Nephron (organoid): ENCODE data around the gene ACACB.

Experiments
- H3K27ac Mint-ChIP-seq, 3 experiments: 2 replicates each; pipeline ENCODE4 v1.8.0; 2020; ENCODE audit warnings: mixed read lengths in 3 of 3, mild to moderate bottlenecking in 2 of 3, moderate library complexity in 1 of 3
- H3K27me3 Mint-ChIP-seq: 2 replicates; pipeline ENCODE4 v1.8.0; 2021; ENCODE audit warnings: low read depth, mild to moderate bottlenecking, moderate library complexity, mixed read lengths
- H3K36me3 Mint-ChIP-seq: 2 replicates; pipeline ENCODE4 v1.8.0; 2020; ENCODE audit warnings: low read depth, mixed read lengths
- H3K4me1 Mint-ChIP-seq: 2 replicates; pipeline ENCODE4 v1.8.0; 2020; ENCODE audit warnings: mixed read lengths
- H3K4me3 Mint-ChIP-seq, 3 experiments: 2 replicates each; pipeline ENCODE4 v1.8.0; 2020; ENCODE audit warnings: mild to moderate bottlenecking in 3 of 3, mixed read lengths in 3 of 3, moderate library complexity in 2 of 3
- H3K9me3 Mint-ChIP-seq: 2 replicates; pipeline ENCODE4 v1.8.0; 2020; ENCODE audit warnings: mixed read lengths
- TF ChIP-seq, protein P1 (sequence below), 3 experiments: fragments of 200-600 bp; sonication (generic); IDR thresholded peaks; one replicate each; pipeline ENCODE4 v1.5.0; 2021; ENCODE audit warnings: antibody characterized with exemption in 3 of 3; ENCODE audit not compliant: unreplicated experiment in 3 of 3

The ACACB gene

GRCh38 chr12:109201496-109201885 lies 85.1 kb downstream of the ACACB start:
- Mint-ChIP-seq H3K4me1 (no peaks in the 10 kb centered on the region), H3K27ac (no peak overlapping the region), H3K9me3 (no peaks in the 10 kb centered on the region), H3K4me3 (no peak overlapping the region), H3K36me3 (peaks cover 50% of the 10 kb centered on the region), H3K27me3 (peaks cover 4% of the 10 kb centered on the region)
- TF ChIP-seq, protein P1, sequence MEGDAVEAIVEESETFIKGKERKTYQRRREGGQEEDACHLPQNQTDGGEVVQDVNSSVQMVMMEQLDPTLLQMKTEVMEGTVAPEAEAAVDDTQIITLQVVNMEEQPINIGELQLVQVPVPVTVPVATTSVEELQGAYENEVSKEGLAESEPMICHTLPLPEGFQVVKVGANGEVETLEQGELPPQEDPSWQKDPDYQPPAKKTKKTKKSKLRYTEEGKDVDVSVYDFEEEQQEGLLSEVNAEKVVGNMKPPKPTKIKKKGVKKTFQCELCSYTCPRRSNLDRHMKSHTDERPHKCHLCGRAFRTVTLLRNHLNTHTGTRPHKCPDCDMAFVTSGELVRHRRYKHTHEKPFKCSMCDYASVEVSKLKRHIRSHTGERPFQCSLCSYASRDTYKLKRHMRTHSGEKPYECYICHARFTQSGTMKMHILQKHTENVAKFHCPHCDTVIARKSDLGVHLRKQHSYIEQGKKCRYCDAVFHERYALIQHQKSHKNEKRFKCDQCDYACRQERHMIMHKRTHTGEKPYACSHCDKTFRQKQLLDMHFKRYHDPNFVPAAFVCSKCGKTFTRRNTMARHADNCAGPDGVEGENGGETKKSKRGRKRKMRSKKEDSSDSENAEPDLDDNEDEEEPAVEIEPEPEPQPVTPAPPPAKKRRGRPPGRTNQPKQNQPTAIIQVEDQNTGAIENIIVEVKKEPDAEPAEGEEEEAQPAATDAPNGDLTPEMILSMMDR (IDR thresholded peaks at IDR 0.05; ENCODE audit: unreplicated experiment in 3 of 3) = no peak

DNA sequence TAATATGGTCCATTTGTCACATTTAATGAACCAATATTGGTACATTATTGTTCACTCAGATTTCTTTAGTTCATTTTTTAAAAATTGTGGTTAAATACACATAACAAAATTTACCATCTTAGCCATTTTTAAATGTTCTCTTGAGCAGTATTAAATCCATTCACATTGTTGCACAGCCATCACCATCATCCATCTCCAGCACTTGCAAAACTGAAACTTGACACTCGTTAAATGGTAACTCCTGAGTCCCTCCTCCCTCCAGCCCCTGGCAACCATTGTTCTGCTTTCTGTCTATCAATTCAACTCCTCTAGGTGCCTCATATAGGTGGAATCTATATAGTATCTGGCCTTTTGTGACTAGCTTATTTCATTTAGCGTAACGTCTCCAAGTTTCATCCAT lies 86.4 kb downstream of the ACACB start:
- Mint-ChIP-seq H3K9me3 (no peaks in the 10 kb centered on the region), H3K36me3 (peaks cover 44% of the 10 kb centered on the region), H3K27ac (no peak overlapping the region), H3K4me3 (no peak overlapping the region), H3K27me3 (peaks cover 4% of the 10 kb centered on the region), H3K4me1 (no peaks in the 10 kb centered on the region)
- TF ChIP-seq, protein P1 (IDR thresholded peaks at IDR 0.05; ENCODE audit: unreplicated experiment in 3 of 3) = no peak

DNA sequence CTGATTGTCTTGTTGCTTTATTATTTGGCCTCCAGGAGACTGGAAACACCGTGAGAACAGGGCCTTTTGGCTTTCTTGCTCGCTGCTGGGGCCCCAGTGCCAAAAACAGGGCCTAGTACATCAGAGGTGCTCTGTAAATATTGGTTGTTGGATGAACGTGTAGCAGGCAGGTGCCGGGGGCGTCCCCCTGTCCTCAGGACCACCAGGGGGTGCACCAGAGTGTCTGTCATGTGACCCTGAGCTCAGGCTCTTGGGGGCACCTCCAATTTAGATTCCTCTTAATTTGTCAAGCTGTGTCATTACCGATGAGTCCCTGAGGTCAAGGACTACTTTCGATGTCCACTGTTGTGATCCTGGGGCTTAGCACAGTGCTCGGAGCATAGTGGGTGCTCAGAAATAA lies 87.1 kb downstream of the ACACB start:
- Mint-ChIP-seq H3K9me3 (no peaks in the 10 kb centered on the region), H3K27me3 (peaks cover 4% of the 10 kb centered on the region), H3K4me1 (no peaks in the 10 kb centered on the region), H3K36me3 (peaks cover 46% of the 10 kb centered on the region), H3K4me3 (no peak overlapping the region), H3K27ac (no peak overlapping the region)
- TF ChIP-seq, protein P1 (IDR thresholded peaks at IDR 0.05; ENCODE audit: unreplicated experiment in 3 of 3) = no peak

DNA sequence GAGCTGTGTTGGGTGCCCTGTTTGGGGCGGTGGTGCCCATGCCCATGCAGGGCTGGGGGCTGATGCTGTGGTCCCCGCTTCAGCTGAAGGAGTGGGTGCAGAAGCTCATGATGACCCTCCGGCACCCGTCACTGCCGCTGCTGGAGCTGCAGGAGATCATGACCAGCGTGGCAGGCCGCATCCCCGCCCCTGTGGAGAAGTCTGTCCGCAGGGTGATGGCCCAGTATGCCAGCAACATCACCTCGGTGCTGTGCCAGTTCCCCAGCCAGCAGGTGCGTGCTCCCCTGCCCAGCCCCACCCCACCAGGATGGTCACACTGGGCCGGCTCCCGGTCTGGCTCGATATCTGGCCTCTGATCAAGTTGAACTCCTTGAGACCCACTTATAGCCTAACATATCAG lies 92.7 kb downstream of the ACACB start:
- H3K4me3 Mint-ChIP-seq = no peak overlapping the region
- H3K27me3 Mint-ChIP-seq = no peaks in the 10 kb centered on the region
- H3K9me3 Mint-ChIP-seq = no peaks in the 10 kb centered on the region
- H3K36me3 Mint-ChIP-seq = peaks cover 32% of the 10 kb centered on the region
- no peak overlapping the region for H3K27ac Mint-ChIP-seq
- TF ChIP-seq, protein P1 (IDR thresholded peaks at IDR 0.05; ENCODE audit: unreplicated experiment in 3 of 3) = no peak
- no peaks in the 10 kb centered on the region for H3K4me1 Mint-ChIP-seq

GRCh38 chr12:109212460-109213115 lies 96.2 kb downstream of the ACACB start:
- peaks cover 25% of the 10 kb centered on the region for H3K36me3 Mint-ChIP-seq
- no peak overlapping the region for H3K4me3 Mint-ChIP-seq
- H3K4me1 Mint-ChIP-seq = no peaks in the 10 kb centered on the region
- TF ChIP-seq, protein P1 (IDR thresholded peaks at IDR 0.05; ENCODE audit: unreplicated experiment in 3 of 3) = no peak
- no peaks in the 10 kb centered on the region for H3K27me3 Mint-ChIP-seq
- no peaks in the 10 kb centered on the region for H3K9me3 Mint-ChIP-seq
- no peak overlapping the region for H3K27ac Mint-ChIP-seq

- Mint-ChIP-seq H3K9me3 (no peaks in the 10 kb centered on the region), H3K4me1 (no peaks in the 10 kb centered on the region), H3K4me3 (no peak overlapping the region), H3K27ac (no peak overlapping the region), H3K27me3 (no peaks in the 10 kb centered on the region), H3K36me3 (peaks cover 18% of the 10 kb centered on the region)
- TF ChIP-seq, protein P1 (IDR thresholded peaks at IDR 0.05; ENCODE audit: unreplicated experiment in 3 of 3) = no peak
These were observed 97.7 kb downstream of the ACACB start for GRCh38 chr12:109214131-109214530.
